Immature natural killer cell (primary cell): Measurements from ENCODE around the gene PDXDC1. TPM values are rescaled to one million over a fixed set of nuclear protein-coding genes. Genes with fewer than 3 reads are reported as not detected.
"Not testable (repeated sequence)": the region's sequence is repeated elsewhere in the genome, so short reads cannot be mapped to it uniquely, and the experiment has no call there.

Experiments
- DNase-seq, 3 donors: peaks; one replicate each; pipeline ENCODE4 v3.0.0; 2022; ENCODE audit warnings: mixed read lengths in 1 of 3
- H3K27ac Mint-ChIP-seq, 6 donors: one replicate each; pipeline ENCODE4 v1.8.0; 2020; ENCODE audit warnings: mixed read lengths in 6 of 6, mild to moderate bottlenecking in 5 of 6, inconsistent platforms in 4 of 6, moderate library complexity in 3 of 6
- H3K27me3 Mint-ChIP-seq, 3 donors: one replicate each; pipeline ENCODE4 v1.8.0; 2020 to 2021; ENCODE audit warnings: low read depth in 3 of 3, mild to moderate bottlenecking in 3 of 3, mixed read lengths in 3 of 3, moderate library complexity in 3 of 3, inconsistent platforms in 1 of 3
- H3K36me3 Mint-ChIP-seq, 3 donors: one replicate each; pipeline ENCODE4 v1.8.0; 2020; ENCODE audit warnings: mixed read lengths in 3 of 3, inconsistent platforms in 2 of 3, mild to moderate bottlenecking in 2 of 3
- H3K4me1 Mint-ChIP-seq, 2 donors: one replicate each; pipeline ENCODE4 v1.8.0; 2020; ENCODE audit warnings: inconsistent platforms in 2 of 2, mild to moderate bottlenecking in 2 of 2, mixed read lengths in 2 of 2, moderate library complexity in 1 of 2
- H3K4me3 Mint-ChIP-seq, 5 donors: one replicate each; pipeline ENCODE4 v1.8.0; 2020; ENCODE audit warnings: mild to moderate bottlenecking in 5 of 5, mixed read lengths in 5 of 5, inconsistent platforms in 3 of 5, moderate library complexity in 3 of 5
- H3K9me3 Mint-ChIP-seq, 6 donors: one replicate each; pipeline ENCODE4 v1.8.0; 2020; ENCODE audit warnings: mild to moderate bottlenecking in 6 of 6, mixed read lengths in 6 of 6, inconsistent platforms in 4 of 6, moderate library complexity in 3 of 6
- polyA plus RNA-seq, 3 donors: library from polyadenylated mRNA; unstranded; fragments of 300-500 nt; fragmentation: Illumina TruSeq; gene quantifications; one replicate each; pipeline ENCODE4 v1.2.3, GENCODE V29; 2021

PDXDC1 gene
- polyA plus RNA-seq, 3 donors from 2014 or later = 14.0 to 54.1 (median 24.9) TPM

- not testable (repeated sequence) for H3K36me3 Mint-ChIP-seq, H3K4me3 Mint-ChIP-seq, H3K27ac Mint-ChIP-seq
Observed at GRCh38 chr16:15159671-15160070, 184.8 kb downstream of the PDXDC1 start.

GRCh38 chr16:15160571-15160970, 185.7 kb downstream of the PDXDC1 start:
- not testable (repeated sequence) for H3K27ac Mint-ChIP-seq, H3K9me3 Mint-ChIP-seq, H3K4me1 Mint-ChIP-seq, H3K4me3 Mint-ChIP-seq, H3K36me3 Mint-ChIP-seq, H3K27me3 Mint-ChIP-seq, DNase-seq

More at GRCh38 chr16:15159671-15160070, 184.8 kb downstream of the PDXDC1 start:
- DNase-seq, H3K9me3 Mint-ChIP-seq, H3K4me1 Mint-ChIP-seq, H3K27me3 Mint-ChIP-seq: not testable (repeated sequence)

- H3K4me3 Mint-ChIP-seq, H3K9me3 Mint-ChIP-seq, H3K4me1 Mint-ChIP-seq, DNase-seq, H3K27me3 Mint-ChIP-seq, H3K36me3 Mint-ChIP-seq, H3K27ac Mint-ChIP-seq: not testable (repeated sequence)
Observed at GRCh38 chr16:15163055-15163454, 188.2 kb downstream of the PDXDC1 start.

- not testable (repeated sequence) for H3K27ac Mint-ChIP-seq, H3K4me3 Mint-ChIP-seq, H3K36me3 Mint-ChIP-seq, H3K4me1 Mint-ChIP-seq, H3K9me3 Mint-ChIP-seq, DNase-seq, H3K27me3 Mint-ChIP-seq
Observed at GRCh38 chr16:15166177-15166576, 191.4 kb downstream of the PDXDC1 start.

- not testable (repeated sequence) for H3K27me3 Mint-ChIP-seq, H3K27ac Mint-ChIP-seq, DNase-seq, H3K4me1 Mint-ChIP-seq, H3K9me3 Mint-ChIP-seq, H3K36me3 Mint-ChIP-seq, H3K4me3 Mint-ChIP-seq
Observed at GRCh38 chr16:15168303-15168702, 193.5 kb downstream of the PDXDC1 start.

GRCh38 chr16:15168953-15169652, 194.3 kb downstream of the PDXDC1 start:
- not testable (repeated sequence) for DNase-seq, H3K9me3 Mint-ChIP-seq, H3K4me1 Mint-ChIP-seq, H3K4me3 Mint-ChIP-seq, H3K36me3 Mint-ChIP-seq, H3K27me3 Mint-ChIP-seq, H3K27ac Mint-ChIP-seq

- not testable (repeated sequence) for H3K4me3 Mint-ChIP-seq, H3K36me3 Mint-ChIP-seq, H3K27ac Mint-ChIP-seq, H3K27me3 Mint-ChIP-seq, H3K4me1 Mint-ChIP-seq, H3K9me3 Mint-ChIP-seq, DNase-seq
Observed at GRCh38 chr16:15179909-15180308, 205.1 kb downstream of the PDXDC1 start.

- H3K27ac Mint-ChIP-seq, H3K36me3 Mint-ChIP-seq, H3K4me1 Mint-ChIP-seq, H3K4me3 Mint-ChIP-seq, DNase-seq, H3K27me3 Mint-ChIP-seq, H3K9me3 Mint-ChIP-seq: not testable (repeated sequence)
Observed at GRCh38 chr16:15180946-15181345, 206.1 kb downstream of the PDXDC1 start.

- not testable (repeated sequence) for H3K4me3 Mint-ChIP-seq, H3K9me3 Mint-ChIP-seq, H3K27ac Mint-ChIP-seq, H3K36me3 Mint-ChIP-seq, H3K4me1 Mint-ChIP-seq, DNase-seq, H3K27me3 Mint-ChIP-seq
Observed at GRCh38 chr16:15184000-15184399, 209.2 kb downstream of the PDXDC1 start.

Other genes starting within 250 kb of the PDXDC1 start
- gene NPIPA2, start 232.5 kb upstream of the PDXDC1 start, polyA plus RNA-seq = not detected
- gene NOMO1, start 141.3 kb upstream of the PDXDC1 start, polyA plus RNA-seq = 10 to 100 TPM; 34.0 to 63.8 (median 40.2) TPM
- gene NPIPA1, start 37.6 kb upstream of the PDXDC1 start, polyA plus RNA-seq = 1 to 10 TPM in 2 of 3 donors, under 1 TPM in 1; 0.55 to 4.2 (median 1.0) TPM
- gene NTAN1, start 81.0 kb downstream of the PDXDC1 start, polyA plus RNA-seq = 10 to 100 TPM; 45.6 to 83.6 (median 69.5) TPM
- 10 to 100 TPM; 15.2 to 30.6 (median 17.4) TPM for gene RRN3, start 119.2 kb downstream of the PDXDC1 start, polyA plus RNA-seq